K562 (cell line): ENCODE data around the gene QPRT. TPM values are rescaled to one million over a fixed set of nuclear protein-coding genes. Genes with fewer than 3 reads are reported as not detected.
A peak's percentile ranks its signal among the peaks of the same experiment; 100 is the strongest.

Experiments used
- CBX3 ChIP-seq, 2 experiments: IDR thresholded peaks; 1 replicate in 1 of 2; 2 replicates in 1 of 2; pipeline ENCODE4 v1.6.1; 2012; ENCODE audit warnings: inconsistent platforms in 2 of 2, low read length in 2 of 2, borderline replicate concordance in 1 of 2, control low read depth in 1 of 2
- CHD4 ChIP-seq: fragments of 200-600 bp; sonication (generic); IDR thresholded peaks from 3 replicates; pipeline ENCODE4 v1.6.1; 2012; ENCODE audit warnings: low read depth, mild to moderate bottlenecking, mixed read lengths, low read length, inconsistent platforms; ENCODE audit not compliant: insufficient read depth, insufficient replicate concordance, poor library complexity, severe bottlenecking
- FOXP1 ChIP-seq: sonication (generic); formaldehyde crosslinking; IDR thresholded peaks from 2 replicates; pipeline ENCODE4 v1.8.0; 2022; ENCODE audit warnings: mild to moderate bottlenecking, missing genetic modification reagents
- GATA2 ChIP-seq: sonication (generic); formaldehyde crosslinking; IDR thresholded peaks from 2 replicates; pipeline ENCODE4 v1.4.0; 2020; ENCODE audit warnings: mild to moderate bottlenecking, missing genetic modification reagents
- KAT2B ChIP-seq: IDR thresholded peaks from one replicate; pipeline ENCODE4 v1.6.1; 2012; ENCODE audit warnings: low read depth, mild to moderate bottlenecking, control low read depth, inconsistent platforms, low read length, moderate library complexity
- MYC ChIP-seq, 2 experiments: fragments of 250-450 bp in 1 of 2; sonication (Bioruptor Pico) in 1 of 2; IDR thresholded peaks; 2 replicates each; pipeline versions ENCODE4 v1.5.1 to v1.6.1; 2012 to 2021; ENCODE audit warnings: low read depth in 2 of 2, borderline replicate concordance in 1 of 2, improper control_type of control experiment in 1 of 2, low read length in 1 of 2, mild to moderate bottlenecking in 1 of 2, moderate library complexity in 1 of 2
- RERE ChIP-seq: sonication (generic); formaldehyde crosslinking; IDR thresholded peaks from 2 replicates; pipeline ENCODE4 v1.8.0; 2023; ENCODE audit warnings: missing genetic modification reagents, mild to moderate bottlenecking, borderline replicate concordance
- STAT6 ChIP-seq: sonication (generic); formaldehyde crosslinking; IDR thresholded peaks from 2 replicates; pipeline ENCODE4 v1.8.1; 2023; ENCODE audit warnings: mild to moderate bottlenecking, missing genetic modification reagents
- THRB ChIP-seq: fragments of 450-650 bp; formaldehyde crosslinking; conservative IDR thresholded peaks from 2 replicates; pipeline ENCODE4 v1.4.0; 2022; ENCODE audit warnings: mild to moderate bottlenecking, missing genetic modification characterization
- ZBTB9 ChIP-seq: fragments of 450-650 bp; formaldehyde crosslinking; IDR thresholded peaks from 2 replicates; pipeline ENCODE4 v1.4.0; 2020; ENCODE audit warnings: mild to moderate bottlenecking, moderate library complexity
- ZNF184 ChIP-seq: sonication (generic); formaldehyde crosslinking; IDR thresholded peaks from 2 replicates; pipeline ENCODE4 v1.5.0; 2020; ENCODE audit warnings: missing genetic modification reagents
- ZNF316 ChIP-seq: fragments of 450-650 bp; IDR thresholded peaks from 2 replicates; pipeline ENCODE4 v1.6.1; 2016
- ZNF668 ChIP-seq: fragments of 250-450 bp; sonication (Bioruptor Pico); IDR thresholded peaks from 2 replicates; pipeline ENCODE4 v1.8.0; 2022; ENCODE audit warnings: mild to moderate bottlenecking, inconsistent platforms
- polyA plus RNA-seq, 8 experiments: library from polyadenylated mRNA; depleted of rRNA in 4 of 8; stranded (reverse) in 5 of 8; unstranded in 3 of 8; fragments of >200 nt; fragmentation: Nextera tagmentation in 2 of 8; fragmentation: Illumina TruSeq in 1 of 8; extraction: Ambion mirVana in 2 of 8; extraction: Trizol in 1 of 8; gene quantifications; 2 replicates each; pipeline versions ENCODE4 v1.2.1 to v1.2.3, GENCODE V29; 2011 to 2014; ENCODE audit warnings: inconsistent platforms in 1 of 8, missing spikeins in 1 of 8
- total RNA-seq, 7 experiments: library from RNA; depleted of rRNA in 6 of 7; stranded (reverse); fragments of >200 nt in 6 of 7; fragmentation: Illumina TruSeq in 2 of 7; extraction: Trizol in 2 of 7; gene quantifications; 2 replicates each; pipeline versions ENCODE4 v1.2.1 to v1.2.3, GENCODE V29; 2011 to 2021; ENCODE audit warnings: low replicate concordance in 1 of 7

QPRT gene
- total and polyA plus RNA-seq, 9 of the 15 experiments (the other 6 are each of a cell fraction or from before 2014, with no cell fraction given): 7.7 to 112 (median 64.1) TPM

- TF ChIP-seq RERE (CRISPR knock-in tag) (no peak), CBX3 (IDR thresholded peaks at IDR 0.05; ENCODE audit: borderline replicate concordance in 1 of 2, low read length in 2 of 2) (no peak), KAT2B (no peak), GATA2 (CRISPR knock-in tag) (no peak), THRB (CRISPR knock-in tag) (peak; percentile 47; the same call in 1 of the 2 replicates), ZNF184 (CRISPR knock-in tag) (no peak), CHD4 (no peak), ZNF316 (no peak), ZBTB9 (CRISPR knock-in tag) (0 out of 2 replicates have a peak, but pooled peaks have one; percentile 34), FOXP1 (no peak), ZNF668 (CRISPR knock-in tag) (no peak), STAT6 (CRISPR knock-in tag) (no peak), MYC (IDR thresholded peaks at IDR 0.05; ENCODE audit: low read depth, low read length) (no peak), MYC (CRISPR knock-in tag; IDR thresholded peaks at IDR 0.05; ENCODE audit: borderline replicate concordance, low read depth) (0 out of 2 replicates have a peak, but pooled peaks have one; percentile 29)
These were observed 16.3 kb upstream of the QPRT start (continued) for GRCh38 chr16:29662729-29663015.
